ENCODE data around the gene NOL4L.

Gene NOL4L

DNA sequence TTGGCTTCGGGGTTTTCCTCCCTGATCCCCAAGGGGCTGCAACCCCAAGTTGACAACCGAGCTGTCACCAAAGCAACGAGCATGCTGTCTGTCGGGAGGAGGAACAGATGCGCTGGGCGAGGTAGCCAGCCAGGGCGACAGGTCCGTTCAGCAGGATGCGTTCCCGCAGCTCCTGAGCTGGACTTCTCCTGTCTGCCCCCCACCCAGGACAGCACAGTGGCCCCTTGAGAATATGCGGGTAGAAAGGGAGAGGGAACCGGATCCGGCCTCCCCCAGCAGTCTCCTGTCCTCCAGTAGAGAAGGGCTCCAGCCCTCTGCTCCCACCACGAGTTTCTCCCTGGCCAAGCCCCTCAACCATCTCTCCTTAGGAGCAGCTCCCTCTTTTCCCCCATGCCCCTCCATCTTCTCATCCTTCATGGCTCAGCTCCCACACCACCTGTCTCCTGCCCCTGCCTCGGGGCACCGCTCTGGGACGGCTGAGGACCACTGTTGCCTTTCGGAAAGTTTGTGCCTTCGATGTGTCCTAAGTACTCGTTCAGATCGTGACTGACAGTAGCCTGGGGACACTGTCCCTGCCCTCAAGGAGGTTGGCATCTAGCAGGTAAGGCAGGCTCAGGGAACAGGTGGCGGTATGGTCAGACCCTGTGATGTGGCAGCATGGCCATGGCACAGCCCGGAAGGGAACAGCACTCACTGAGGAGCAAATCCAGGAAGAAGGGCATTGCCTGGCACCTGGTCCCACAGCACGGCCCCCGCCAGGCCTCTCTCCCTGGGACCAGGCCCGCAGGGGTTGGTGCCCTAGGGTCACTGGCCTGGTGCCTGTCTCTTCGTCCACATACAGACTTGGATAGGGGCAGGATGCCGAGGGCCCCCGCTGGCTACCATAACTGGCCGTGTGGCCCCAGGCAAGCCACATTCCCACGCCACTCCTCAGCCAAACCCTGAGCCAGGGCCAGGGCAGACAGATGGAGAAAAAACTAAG is 130.7 kb downstream of the NOL4L start:
- no peak for DNase-seq

DNA sequence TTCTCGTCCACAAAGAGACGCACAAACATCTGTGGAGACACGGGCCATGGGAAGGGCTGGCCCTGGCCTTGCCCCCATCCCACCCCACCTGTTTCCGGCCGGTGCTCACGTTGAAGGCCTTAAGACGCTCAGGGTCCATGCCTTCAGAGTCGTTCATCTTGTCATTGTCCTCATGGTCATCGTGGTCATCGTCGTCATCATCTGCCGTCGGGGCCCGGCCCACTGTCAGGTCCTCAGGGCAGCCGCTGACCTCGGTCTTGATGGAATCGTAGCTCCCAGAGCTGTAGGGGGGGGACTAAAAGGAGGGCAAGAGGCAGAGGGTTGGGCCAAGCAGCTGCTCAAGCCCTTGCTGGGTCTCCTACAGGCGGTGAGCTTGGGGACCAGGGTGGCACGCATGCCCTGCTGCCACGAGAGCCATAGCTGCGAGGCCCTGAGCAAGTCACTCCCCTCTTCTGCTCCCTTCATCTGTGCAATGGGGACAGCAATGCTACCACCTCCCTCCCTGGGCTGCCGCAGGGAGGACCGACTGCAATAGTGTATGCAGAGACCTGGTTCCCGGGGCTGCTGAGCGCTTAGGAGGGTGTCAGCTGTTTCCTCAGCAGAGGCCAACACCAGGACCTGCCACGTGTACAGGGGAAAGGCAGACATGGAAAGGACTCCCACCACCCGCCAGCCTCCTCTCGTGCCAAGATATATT is 131.5 kb downstream of the NOL4L start:
- no peak for DNase-seq

GRCh38 chr20:32452776-32453466 is 132.2 kb downstream of the NOL4L start:
- DNase-seq: no peak

DNA sequence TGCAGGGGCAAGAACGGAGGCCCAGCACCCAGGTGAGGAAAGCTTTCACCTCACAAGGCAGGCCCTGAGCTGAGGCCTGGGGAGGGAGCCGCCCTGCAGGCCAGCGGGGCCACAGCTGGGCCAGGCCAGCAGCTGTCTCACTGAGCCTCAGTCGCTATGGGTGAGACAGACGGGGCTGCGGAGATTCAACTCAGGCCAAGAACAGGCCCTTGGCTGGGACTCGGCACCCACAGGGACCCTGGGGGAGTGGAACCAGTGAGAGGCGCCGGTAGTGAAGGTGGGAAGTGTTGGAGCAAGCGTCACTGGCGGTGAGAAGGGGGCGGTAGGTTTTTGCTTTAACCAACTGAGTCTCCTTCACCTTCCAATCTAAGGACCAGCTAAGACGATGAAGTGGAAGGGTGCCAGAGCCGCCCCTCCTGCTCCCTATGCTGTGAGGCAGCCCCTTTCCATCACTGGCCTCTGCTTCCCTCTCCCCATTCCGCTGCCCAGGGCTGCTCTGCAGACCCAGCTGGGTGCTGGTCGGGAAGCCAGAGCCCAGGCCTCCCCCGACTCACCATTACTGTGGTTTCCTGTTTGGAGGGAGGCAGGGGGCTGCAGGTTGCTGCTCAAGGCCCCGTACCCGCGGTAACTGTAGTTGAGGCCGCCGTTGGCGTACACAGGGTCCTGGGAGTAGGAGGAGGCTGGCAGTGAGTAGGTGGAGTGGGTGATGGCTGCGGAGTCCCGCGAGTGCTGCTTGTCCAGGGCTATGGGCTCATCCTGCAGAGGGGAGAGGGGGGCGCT is 133.3 kb downstream of the NOL4L start:
- DNase-seq: no peak

GRCh38 chr20:32451340-32451681 is 133.8 kb downstream of the NOL4L start:
- no peak for DNase-seq

- no peak for DNase-seq
Measured at GRCh38 chr20:32450484-32451061, 134.6 kb downstream of the NOL4L start.

DNA sequence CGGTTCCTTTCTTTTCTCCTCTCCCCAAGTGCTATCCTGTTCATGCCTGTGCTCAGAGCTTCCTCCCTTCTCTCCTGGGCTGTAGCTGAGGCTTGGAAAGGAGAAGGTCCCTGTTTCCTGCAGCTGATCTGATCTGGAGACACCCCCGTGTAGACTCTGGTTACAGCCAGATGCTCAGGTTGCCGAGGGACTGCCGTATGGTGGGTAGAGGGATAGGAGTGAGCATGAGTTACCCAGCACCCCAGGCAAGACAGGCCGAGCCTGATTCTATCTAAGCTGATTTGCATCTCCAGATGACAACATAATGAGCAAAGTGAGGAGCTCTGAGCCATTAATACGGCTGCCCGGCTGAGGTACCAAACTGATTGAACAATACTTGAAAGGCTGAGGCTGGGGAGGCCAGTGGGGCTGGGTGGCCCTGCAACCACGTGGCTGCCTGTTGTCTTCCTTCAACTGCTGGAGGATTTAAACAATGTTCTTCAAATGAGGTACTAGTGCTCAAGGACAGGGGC is 135.2 kb downstream of the NOL4L start:
- DNase-seq: no peak

DNA sequence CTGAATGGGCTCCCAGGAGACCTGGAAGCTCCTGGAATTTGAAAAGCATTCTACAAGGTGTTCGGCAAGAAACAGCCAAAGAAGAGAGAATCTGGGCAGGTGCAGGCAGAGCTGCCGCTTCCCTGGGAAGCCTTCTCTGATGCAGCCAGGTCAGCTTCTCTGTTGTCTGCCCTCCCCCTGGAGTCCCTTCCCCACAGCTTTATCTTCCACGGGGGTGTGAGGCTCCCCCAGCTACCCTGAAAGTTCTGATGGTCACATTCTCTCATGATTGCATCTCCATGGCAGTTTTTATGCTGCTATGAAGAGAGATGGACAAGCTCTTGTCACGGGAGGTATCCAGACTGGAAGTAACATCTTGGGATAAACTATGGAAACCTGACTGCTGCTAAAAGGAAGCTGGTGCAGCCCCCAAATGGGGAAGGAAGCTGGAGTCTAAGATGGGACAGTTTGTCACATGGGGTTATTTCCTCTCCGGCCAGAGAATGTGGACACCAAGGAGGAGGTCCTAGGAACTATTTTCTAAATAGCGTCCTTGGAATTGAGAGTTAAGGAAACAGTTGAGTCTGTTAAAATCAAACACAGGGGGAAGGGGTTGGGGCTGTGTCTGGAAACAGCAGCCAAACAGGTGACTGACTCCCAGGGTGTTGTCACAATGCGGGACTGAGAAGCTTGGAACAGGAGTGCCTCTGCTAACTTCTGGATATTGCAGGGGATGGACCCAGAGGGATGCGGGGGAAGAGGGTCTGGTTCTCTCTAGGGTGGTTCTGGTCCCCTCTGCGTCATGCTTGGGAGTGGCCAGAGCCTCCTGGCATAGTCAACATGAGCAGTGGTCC is 135.9 kb downstream of the NOL4L start:
- no peak for DNase-seq

DNA sequence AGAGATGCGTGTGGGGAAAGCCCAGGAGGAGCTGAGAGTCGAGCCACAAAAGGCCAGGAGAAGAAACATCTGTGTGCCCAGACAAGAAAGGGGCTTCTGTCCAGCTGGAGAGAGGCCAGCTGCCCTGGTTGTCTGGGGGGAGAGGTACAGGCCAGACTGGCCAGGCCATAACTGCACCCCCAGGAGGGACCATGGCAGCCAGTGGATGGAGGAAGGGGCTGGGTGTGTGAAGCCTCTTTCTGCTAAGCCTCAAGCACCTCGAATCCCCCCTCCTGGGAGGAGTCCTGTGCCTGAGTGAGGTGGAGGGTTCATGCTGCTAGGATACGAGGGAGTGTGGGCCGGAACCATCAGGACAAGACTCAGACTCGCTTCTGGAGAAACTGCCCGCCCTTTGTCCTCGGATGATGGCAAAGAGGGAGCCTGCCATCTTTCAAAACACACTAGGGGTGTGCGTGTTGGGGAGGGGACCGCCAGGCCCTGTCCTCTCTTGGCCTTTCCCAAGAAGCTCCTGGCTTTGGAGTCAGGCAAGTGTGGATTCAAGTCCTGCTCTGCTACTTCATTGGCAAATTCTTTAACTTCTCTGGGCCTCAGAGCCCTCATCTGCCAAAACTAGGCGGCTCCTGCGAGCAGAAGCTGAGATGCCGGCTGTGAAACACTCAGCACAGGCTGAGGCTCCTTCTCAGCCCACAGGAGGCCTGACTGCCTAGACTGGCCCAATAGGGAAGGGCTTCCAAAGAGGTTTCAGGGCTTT is 136.7 kb downstream of the NOL4L start:
- DNase-seq: no peak

DNA sequence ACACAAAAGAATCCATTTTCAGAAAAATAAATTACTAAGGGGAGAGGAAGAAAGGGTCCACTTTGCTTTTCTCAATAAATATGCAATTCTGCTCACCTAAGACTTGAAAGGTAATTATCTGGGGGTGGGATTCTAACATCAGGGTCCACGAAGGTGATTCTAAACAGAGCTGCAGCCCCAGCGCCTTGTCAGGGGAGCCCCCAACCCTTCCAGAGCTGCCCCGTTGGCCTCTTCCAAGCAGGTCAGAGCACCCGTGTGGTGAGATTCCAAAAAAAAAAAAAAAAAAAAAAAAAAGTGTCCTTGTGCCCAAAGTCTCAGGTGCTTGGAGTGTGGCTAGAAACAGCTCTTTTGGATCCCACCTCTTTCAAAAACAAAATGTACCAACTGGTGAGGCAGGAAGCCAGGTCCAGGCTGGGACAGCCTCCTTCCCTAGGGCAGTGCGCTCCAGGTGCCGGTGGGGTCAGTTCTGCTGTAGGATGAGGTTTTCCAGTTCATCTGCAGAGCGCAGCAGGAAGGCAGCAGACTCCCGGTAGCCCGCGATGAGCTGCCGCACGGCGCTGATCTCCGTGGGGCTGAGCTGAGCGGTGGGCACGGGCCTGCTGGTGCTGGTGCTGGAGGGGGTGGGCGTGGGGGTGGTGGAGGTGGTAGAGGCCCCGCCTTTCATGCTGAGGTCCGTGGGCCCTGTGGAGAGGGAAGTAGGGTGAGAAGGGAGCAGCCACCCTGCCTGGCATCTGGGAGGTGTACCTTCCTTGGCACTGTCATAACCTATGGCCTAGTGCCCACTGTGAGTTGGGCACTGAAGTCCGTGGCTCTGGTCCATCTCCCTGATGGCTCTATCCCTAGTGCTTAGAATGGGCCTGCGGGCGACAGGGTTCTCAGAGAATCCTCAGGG is 137.8 kb downstream of the NOL4L start:
- no peak for DNase-seq

DNA sequence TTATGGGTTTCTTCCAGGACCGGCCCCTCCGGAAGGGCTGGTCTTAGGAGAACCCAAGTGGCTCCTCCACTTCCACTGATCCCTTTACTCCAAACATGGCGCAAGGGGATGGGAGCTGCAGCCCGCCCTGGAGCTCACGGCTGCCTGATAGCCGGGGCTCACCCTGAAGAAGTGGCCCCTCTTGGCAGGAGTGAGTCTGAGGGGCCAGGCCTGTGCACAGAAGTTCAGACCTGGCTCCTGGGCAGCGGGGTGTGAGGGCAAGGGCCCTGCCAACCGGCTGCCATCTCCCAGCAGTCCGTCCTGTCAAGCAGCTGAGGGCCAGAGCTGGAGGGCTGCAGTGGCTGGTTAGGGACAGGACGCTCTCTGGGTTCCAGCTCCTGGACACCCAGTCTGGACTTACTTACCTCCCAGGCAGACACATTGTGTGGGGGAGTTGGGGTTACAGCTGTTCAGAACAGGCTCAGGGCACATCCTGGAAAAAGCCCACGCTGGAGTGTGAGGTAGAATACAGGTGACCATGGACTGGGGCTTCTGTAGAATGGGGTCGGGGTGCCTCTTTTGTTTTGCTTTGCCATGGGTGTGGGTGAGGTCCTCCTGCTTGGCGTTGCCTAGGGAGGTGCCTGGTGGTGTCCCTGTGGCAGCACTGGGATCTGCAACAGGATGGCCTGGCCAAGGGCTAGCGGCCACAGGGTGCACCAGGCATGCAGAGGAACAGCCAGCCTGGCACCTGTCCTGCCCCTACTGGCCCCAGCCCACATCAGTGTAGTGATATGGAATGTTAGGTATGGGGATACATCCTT is 138.6 kb downstream of the NOL4L start:
- DNase-seq: no peak

GRCh38 chr20:32445539-32446273 is 139.4 kb downstream of the NOL4L start:
- DNase-seq: no peak

GRCh38 chr20:32444474-32445220 is 140.5 kb downstream of the NOL4L start:
- DNase-seq: no peak

DNA sequence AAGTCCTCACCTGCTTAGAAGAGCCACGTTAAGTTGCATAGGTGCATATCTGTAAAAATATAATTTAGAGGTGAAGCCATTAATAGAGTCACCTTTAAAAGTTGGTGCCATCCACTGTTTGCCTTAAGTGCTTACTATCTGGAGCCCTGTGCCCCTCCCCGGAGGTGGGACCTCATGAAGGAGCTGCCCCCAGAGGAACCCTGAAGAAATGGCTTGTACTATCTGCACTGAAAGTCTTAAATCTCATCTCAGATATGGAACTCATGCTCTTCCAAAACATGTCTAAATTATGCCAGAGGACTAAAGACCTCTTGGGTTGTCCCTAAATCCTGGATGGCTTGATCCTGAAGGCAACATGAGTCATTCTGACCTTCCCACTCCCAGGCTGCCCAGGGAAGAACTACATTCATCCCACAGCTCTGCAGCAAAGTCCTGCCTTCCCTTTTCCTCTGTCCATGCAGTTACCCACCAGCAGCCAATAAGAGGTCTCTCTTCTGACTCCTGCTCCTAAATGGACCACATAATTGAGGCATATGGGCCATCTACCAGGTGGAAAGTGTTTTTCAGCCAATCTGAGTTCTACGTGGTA is 141.7 kb downstream of the NOL4L start:
- DNase-seq: no peak

GRCh38 chr20:32442630-32443373 is 142.3 kb downstream of the NOL4L start:
- no peak for DNase-seq

GRCh38 chr20:32441638-32442037 is 143.5 kb downstream of the NOL4L start:
- no peak for DNase-seq
